ENCODE data around the gene PLEKHA4.
A peak's percentile ranks its signal among the peaks of the same experiment; 100 is the strongest.

GRCh38 chr19:48907671-48908070, 39.3 kb upstream of the PLEKHA4 start:
- no peak for TF ChIP-seq ZNF253 (CRISPR knock-in tag; IDR thresholded peaks at IDR 0.05; ENCODE audit: borderline replicate concordance)
- TF ChIP-seq, protein P1, sequence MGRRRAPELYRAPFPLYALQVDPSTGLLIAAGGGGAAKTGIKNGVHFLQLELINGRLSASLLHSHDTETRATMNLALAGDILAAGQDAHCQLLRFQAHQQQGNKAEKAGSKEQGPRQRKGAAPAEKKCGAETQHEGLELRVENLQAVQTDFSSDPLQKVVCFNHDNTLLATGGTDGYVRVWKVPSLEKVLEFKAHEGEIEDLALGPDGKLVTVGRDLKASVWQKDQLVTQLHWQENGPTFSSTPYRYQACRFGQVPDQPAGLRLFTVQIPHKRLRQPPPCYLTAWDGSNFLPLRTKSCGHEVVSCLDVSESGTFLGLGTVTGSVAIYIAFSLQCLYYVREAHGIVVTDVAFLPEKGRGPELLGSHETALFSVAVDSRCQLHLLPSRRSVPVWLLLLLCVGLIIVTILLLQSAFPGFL (CRISPR knock-in tag; IDR thresholded peaks at IDR 0.05), result no peak
- no peak for TF ChIP-seq CTCF (CRISPR knock-in tag; IDR thresholded peaks at IDR 0.05)
- peak; percentile 98 to 99 for TF ChIP-seq MAFK (conservative IDR thresholded peaks at IDR 0.05 in 1 of 2, IDR thresholded peaks at IDR 0.05 in 1 of 2; ENCODE audit: low read length in 2 of 2)
- peak; percentile 88 for TF ChIP-seq ATF2 (CRISPR knock-in tag; IDR thresholded peaks at IDR 0.05)
- peak; percentile 32 to 79 for TF ChIP-seq EP300 (IDR thresholded peaks at IDR 0.05; ENCODE audit: low read depth in 2 of 2, low read length in 2 of 2)
- TF ChIP-seq EP300 (CRISPR knock-in tag; IDR thresholded peaks at IDR 0.05; ENCODE audit: borderline replicate concordance), result peak; percentile 52
- 0 out of 2 replicates have a peak, but pooled peaks have one; percentile 43 for TF ChIP-seq MEF2D (CRISPR knock-in tag; IDR thresholded peaks at IDR 0.05)
- no peak for TF ChIP-seq RAD21 (CRISPR knock-in tag; IDR thresholded peaks at IDR 0.05)
- TF ChIP-seq, protein P2, sequence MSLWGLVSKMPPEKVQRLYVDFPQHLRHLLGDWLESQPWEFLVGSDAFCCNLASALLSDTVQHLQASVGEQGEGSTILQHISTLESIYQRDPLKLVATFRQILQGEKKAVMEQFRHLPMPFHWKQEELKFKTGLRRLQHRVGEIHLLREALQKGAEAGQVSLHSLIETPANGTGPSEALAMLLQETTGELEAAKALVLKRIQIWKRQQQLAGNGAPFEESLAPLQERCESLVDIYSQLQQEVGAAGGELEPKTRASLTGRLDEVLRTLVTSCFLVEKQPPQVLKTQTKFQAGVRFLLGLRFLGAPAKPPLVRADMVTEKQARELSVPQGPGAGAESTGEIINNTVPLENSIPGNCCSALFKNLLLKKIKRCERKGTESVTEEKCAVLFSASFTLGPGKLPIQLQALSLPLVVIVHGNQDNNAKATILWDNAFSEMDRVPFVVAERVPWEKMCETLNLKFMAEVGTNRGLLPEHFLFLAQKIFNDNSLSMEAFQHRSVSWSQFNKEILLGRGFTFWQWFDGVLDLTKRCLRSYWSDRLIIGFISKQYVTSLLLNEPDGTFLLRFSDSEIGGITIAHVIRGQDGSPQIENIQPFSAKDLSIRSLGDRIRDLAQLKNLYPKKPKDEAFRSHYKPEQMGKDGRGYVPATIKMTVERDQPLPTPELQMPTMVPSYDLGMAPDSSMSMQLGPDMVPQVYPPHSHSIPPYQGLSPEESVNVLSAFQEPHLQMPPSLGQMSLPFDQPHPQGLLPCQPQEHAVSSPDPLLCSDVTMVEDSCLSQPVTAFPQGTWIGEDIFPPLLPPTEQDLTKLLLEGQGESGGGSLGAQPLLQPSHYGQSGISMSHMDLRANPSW (CRISPR knock-in tag; IDR thresholded peaks at IDR 0.05; ENCODE audit: borderline replicate concordance), result no peak
- TF ChIP-seq POLR2AphosphoS5 (IDR thresholded peaks at IDR 0.05; ENCODE audit: low read depth, low read length), result no peak
- TF ChIP-seq CREM (IDR thresholded peaks at IDR 0.05), result peak; percentile 74; the same call in 1 of the 2 replicates
- TF ChIP-seq CREM (CRISPR knock-in tag; IDR thresholded peaks at IDR 0.05), result no peak
- TF ChIP-seq CEBPB (IDR thresholded peaks at IDR 0.05; ENCODE audit: borderline replicate concordance, low read depth, low read length), result peak; percentile 77
